ENCODE data around the gene PAPPA2. TPM values are rescaled to one million over a fixed set of nuclear protein-coding genes. Genes with fewer than 3 reads are reported as not detected.

PAPPA2 gene
- total RNA-seq, 3 donors from 2014 or later (not counting 1 experiment from before 2014, with no cell fraction given), result 0.48 TPM; not detected in 2

- H3K36me3 Mint-ChIP-seq, result no peaks in the 10 kb centered on the region
- H3K9me3 Mint-ChIP-seq, result peaks cover 0 to 3% of the 10 kb centered on the region in 2 donors
- H3K4me3 Mint-ChIP-seq, result no peak overlapping the region
- Histone ChIP-seq H3K4me3 (ENCODE audit: low read length) (no peak overlapping the region), H3K36me3 (ENCODE audit: control insufficient read depth, insufficient read depth, low read length) (no peaks in the 10 kb centered on the region), H3K27me3 (ENCODE audit: control insufficient read depth, insufficient read depth, low read length) (no peaks in the 10 kb centered on the region), H3K9me3 (ENCODE audit: control insufficient read depth, insufficient read depth, low read length) (no peaks in the 10 kb centered on the region), H3K27ac (ENCODE audit: low read length) (no peak overlapping the region), H3K4me1 (ENCODE audit: control insufficient read depth, insufficient read depth, low read length) (no peaks in the 10 kb centered on the region)
- no peak for ATAC-seq
- no peak for TF ChIP-seq CTCF (IDR thresholded peaks at IDR 0.05)
- intact Hi-C loops (cut with micrococcal nuclease), result loop anchor here (5.0 kb wide), 1 partner anchor 1733 kb away; no protein-coding TSS in a partner anchor
- no peak for DNase-seq
- WGBS (ENCODE audit: insufficient coverage), result 86% methylated on average over 1 of the region's 1 CpG
- no peaks in the 10 kb centered on the region for H3K4me1 Mint-ChIP-seq
- no peak overlapping the region for H3K27ac Mint-ChIP-seq
- peaks cover 0 to 3% of the 10 kb centered on the region in 2 donors for H3K27me3 Mint-ChIP-seq (ENCODE audit: low read depth in 2 of 2)
These were observed 421.9 kb downstream of the PAPPA2 start for GRCh38 chr1:176884911-176885310.

- Mint-ChIP-seq H3K4me3 (no peak overlapping the region), H3K36me3 (no peaks in the 10 kb centered on the region), H3K27me3 (ENCODE audit: low read depth in 2 of 2) (peaks cover 0 to 5% of the 10 kb centered on the region in 2 donors), H3K4me1 (no peaks in the 10 kb centered on the region), H3K27ac (no peak overlapping the region), H3K9me3 (peaks cover 0 to 3% of the 10 kb centered on the region in 2 donors)
- DNase-seq (no peak), ATAC-seq (no peak)
- intact Hi-C loops (cut with micrococcal nuclease), result no loop called here
- no peaks in the 10 kb centered on the region for H3K4me1 ChIP-seq (ENCODE audit: control insufficient read depth, insufficient read depth, low read length)
- TF ChIP-seq CTCF (IDR thresholded peaks at IDR 0.05), result no peak
- H3K27me3 ChIP-seq (ENCODE audit: control insufficient read depth, insufficient read depth, low read length), result no peaks in the 10 kb centered on the region
- no peaks in the 10 kb centered on the region for H3K9me3 ChIP-seq (ENCODE audit: control insufficient read depth, insufficient read depth, low read length)
- H3K4me3 ChIP-seq (ENCODE audit: low read length), result no peak overlapping the region
- H3K36me3 ChIP-seq (ENCODE audit: control insufficient read depth, insufficient read depth, low read length), result no peaks in the 10 kb centered on the region
- no peak overlapping the region for H3K27ac ChIP-seq (ENCODE audit: low read length)
- WGBS (ENCODE audit: insufficient coverage), result 73% methylated on average over 3 of the region's 3 CpGs
These were observed 422.4 kb downstream of the PAPPA2 start for GRCh38 chr1:176885341-176885740.

GRCh38 chr1:176885751-176886150, 422.8 kb downstream of the PAPPA2 start:
- intact Hi-C loops (cut with micrococcal nuclease), result no loop called here
- H3K4me1 ChIP-seq (ENCODE audit: control insufficient read depth, insufficient read depth, low read length), result no peaks in the 10 kb centered on the region

More at GRCh38 chr1:176885751-176886150, 422.8 kb downstream of the PAPPA2 start:
- Mint-ChIP-seq H3K27me3 (ENCODE audit: low read depth in 2 of 2) (peaks cover 0 to 5% of the 10 kb centered on the region in 2 donors), H3K36me3 (no peaks in the 10 kb centered on the region), H3K9me3 (peaks cover 0 to 3% of the 10 kb centered on the region in 2 donors), H3K4me3 (no peak overlapping the region), H3K4me1 (no peaks in the 10 kb centered on the region), H3K27ac (no peak overlapping the region)
- Histone ChIP-seq H3K36me3 (ENCODE audit: control insufficient read depth, insufficient read depth, low read length) (no peaks in the 10 kb centered on the region), H3K9me3 (ENCODE audit: control insufficient read depth, insufficient read depth, low read length) (no peaks in the 10 kb centered on the region), H3K4me3 (ENCODE audit: low read length) (no peak overlapping the region), H3K27ac (ENCODE audit: low read length) (no peak overlapping the region), H3K27me3 (ENCODE audit: control insufficient read depth, insufficient read depth, low read length) (no peaks in the 10 kb centered on the region)
- 66% methylated on average over 2 of the region's 2 CpGs for WGBS (ENCODE audit: insufficient coverage)
- DNase-seq (no peak), ATAC-seq (no peak)
- TF ChIP-seq CTCF (IDR thresholded peaks at IDR 0.05), result no peak

Data from natural killer cell (primary cell).